Measurements from ENCODE around the gene WFDC11.
"Not testable (repeated sequence)": the region's sequence is repeated elsewhere in the genome, so short reads cannot be mapped to it uniquely, and the experiment has no call there.

Gene WFDC11

GRCh38 chr20:45670139-45670538 lies at the start of gene WFDC11:
WFDC11 (minus strand) TSS chr20:45670239; CDS start chr20:45650600, 19,639 bp downstream.
- no peak for DNase-seq (ENCODE audit: extremely low spot score)
- ChIA-PET POLR2A (no interaction called here), CTCF (no interaction called here)
- no peak for TF ChIP-seq CTCF (IDR thresholded peaks at IDR 0.05; ENCODE audit: control extremely low read depth, extremely low read depth, low read depth, missing control alignments)

GRCh38 chr20:45716141-45716688 lies 46.2 kb upstream of the WFDC11 start:
- CTCF ChIA-PET; POLR2A ChIA-PET; DNase-seq (ENCODE audit: extremely low spot score): not testable (repeated sequence)

- no peak for DNase-seq (ENCODE audit: extremely low spot score)
- CTCF ChIA-PET, result no interaction called here
- POLR2A ChIA-PET, result no interaction called here
- no peak for TF ChIP-seq CTCF (IDR thresholded peaks at IDR 0.05; ENCODE audit: control extremely low read depth, extremely low read depth, low read depth, missing control alignments)
Observed at GRCh38 chr20:45704969-45705637, 35.1 kb upstream of the WFDC11 start, which contains the start of gene WFDC10B. WFDC10B (minus strand) TSS chr20:45705019; CDS start chr20:45685992, 19,027 bp downstream.

- POLR2A ChIA-PET, result no interaction called here
- CTCF ChIA-PET, result interaction anchor here (1.3 kb wide), 1 partner anchor 12 kb away, joined by 3 read pairs; no protein-coding TSS in a partner anchor
Observed at GRCh38 chr20:45701873-45702272, 31.8 kb upstream of the WFDC11 start, which contains the start of gene WFDC13. WFDC13 (plus strand) TSS chr20:45702038; CDS start chr20:45702124, 86 bp downstream.

GRCh38 chr20:45701104-45701503 lies 31.1 kb upstream of the WFDC11 start:
- POLR2A ChIA-PET, result no interaction called here
- CTCF ChIA-PET, result no interaction called here
- DNase-seq (ENCODE audit: extremely low spot score), result peak; percentile 22
- TF ChIP-seq CTCF (IDR thresholded peaks at IDR 0.05; ENCODE audit: control extremely low read depth, extremely low read depth, low read depth, missing control alignments), result no peak

More at GRCh38 chr20:45701873-45702272, 31.8 kb upstream of the WFDC11 start, which contains the start of gene WFDC13:
- DNase-seq (ENCODE audit: extremely low spot score), result no peak
- no peak for TF ChIP-seq CTCF (IDR thresholded peaks at IDR 0.05; ENCODE audit: control extremely low read depth, extremely low read depth, low read depth, missing control alignments)

GRCh38 chr20:45695496-45695895 lies 25.5 kb upstream of the WFDC11 start:
- CTCF ChIA-PET, result no interaction called here
- no peak for DNase-seq (ENCODE audit: extremely low spot score)
- TF ChIP-seq CTCF (IDR thresholded peaks at IDR 0.05; ENCODE audit: control extremely low read depth, extremely low read depth, low read depth, missing control alignments), result no peak
- POLR2A ChIA-PET, result no interaction called here

GRCh38 chr20:45693346-45693745 lies 23.3 kb upstream of the WFDC11 start:
- DNase-seq (ENCODE audit: extremely low spot score); POLR2A ChIA-PET; CTCF ChIA-PET: not testable (repeated sequence)
